Measurements from ENCODE around the gene SLC30A4.

Gene SLC30A4

GRCh38 chr15:45449916-45450867 is 72.4 kb downstream of the SLC30A4 start:
- DNase-seq (ENCODE audit: low read depth): no peak

- no peak for DNase-seq (ENCODE audit: low read depth)
These were observed 73.2 kb downstream of the SLC30A4 start for GRCh38 chr15:45449395-45449794.

GRCh38 chr15:45448066-45448915 is 74.3 kb downstream of the SLC30A4 start:
- no peak for DNase-seq (ENCODE audit: low read depth)

- DNase-seq (ENCODE audit: low read depth): no peak
These were observed 78.9 kb downstream of the SLC30A4 start for GRCh38 chr15:45443645-45444044.

- no peak for DNase-seq (ENCODE audit: low read depth)
These were observed 79.9 kb downstream of the SLC30A4 start for GRCh38 chr15:45442507-45443135.

- no peak for DNase-seq (ENCODE audit: low read depth)
These were observed 80.9 kb downstream of the SLC30A4 start for GRCh38 chr15:45441686-45442085.

GRCh38 chr15:45441036-45441435 is 81.5 kb downstream of the SLC30A4 start:
- no peak for DNase-seq (ENCODE audit: low read depth)

GRCh38 chr15:45439521-45440260 is 82.9 kb downstream of the SLC30A4 start:
- no peak for DNase-seq (ENCODE audit: low read depth)

- no peak for DNase-seq (ENCODE audit: low read depth)
These were observed 87.2 kb downstream of the SLC30A4 start for GRCh38 chr15:45435124-45435903.

GRCh38 chr15:45434078-45434567 is 88.4 kb downstream of the SLC30A4 start:
- no peak for DNase-seq (ENCODE audit: low read depth)

GRCh38 chr15:45431511-45431910 is 91.0 kb downstream of the SLC30A4 start:
- no peak for DNase-seq (ENCODE audit: low read depth)

- no peak for DNase-seq (ENCODE audit: low read depth)
These were observed 92.4 kb downstream of the SLC30A4 start for GRCh38 chr15:45429941-45430792.
